Raji (cell line): ENCODE measurements around the gene WDR11.

Source experiments
- POLR2A ChIP-seq: IDR thresholded peaks from 2 replicates; pipeline ENCODE4 v1.6.1; 2011; ENCODE audit warnings: low read depth, low read length, control low read depth; ENCODE audit not compliant: insufficient read depth

The WDR11 gene

DNA sequence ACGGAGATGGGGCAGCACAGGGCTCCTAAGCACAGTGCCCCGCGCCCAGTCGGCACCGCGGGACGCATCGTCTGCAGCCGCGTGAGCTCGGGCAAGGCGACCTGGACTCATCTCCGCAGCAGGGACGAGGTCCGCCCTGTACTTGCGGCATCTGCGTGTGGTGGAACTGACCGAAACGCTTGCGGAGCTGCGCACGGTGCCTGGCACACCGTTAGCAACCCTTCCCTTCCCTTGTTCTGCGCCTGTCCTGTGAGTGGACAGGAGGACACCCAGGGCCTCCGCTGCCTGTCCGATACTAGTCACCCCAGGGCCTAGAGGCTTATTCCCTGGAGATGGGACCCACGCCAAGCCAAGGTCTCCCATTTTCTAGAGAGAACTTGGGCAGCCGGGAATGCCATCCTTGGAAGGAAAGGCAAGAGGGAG is 98.5 kb downstream of the WDR11 start:
- no peak for TF ChIP-seq POLR2A

DNA sequence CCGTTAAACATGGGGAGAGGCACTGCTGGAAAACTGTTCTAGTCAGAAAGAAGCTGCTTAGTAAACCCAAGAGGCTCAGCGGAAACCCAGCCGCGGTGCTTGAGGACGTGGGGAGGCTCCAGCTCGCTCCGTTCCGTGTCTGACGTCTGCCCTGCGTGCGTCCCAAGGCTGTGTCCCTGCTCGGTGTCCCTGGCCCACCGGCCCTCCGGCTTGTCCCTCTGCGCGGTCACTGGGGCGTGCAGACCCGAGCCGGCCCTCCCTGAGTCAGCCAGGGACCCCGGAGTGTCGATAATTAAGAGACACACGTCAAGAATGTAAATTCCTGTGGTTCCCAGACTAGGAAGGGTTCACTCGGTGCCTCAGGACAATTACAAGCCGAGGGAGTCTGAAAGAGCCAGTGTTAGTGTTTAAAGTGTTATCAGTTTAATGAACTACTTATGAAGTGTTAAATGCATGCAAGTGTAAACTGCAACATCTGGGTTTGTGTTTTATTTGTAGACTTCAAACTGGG is 98.9 kb downstream of the WDR11 start:
- TF ChIP-seq POLR2A = no peak

DNA sequence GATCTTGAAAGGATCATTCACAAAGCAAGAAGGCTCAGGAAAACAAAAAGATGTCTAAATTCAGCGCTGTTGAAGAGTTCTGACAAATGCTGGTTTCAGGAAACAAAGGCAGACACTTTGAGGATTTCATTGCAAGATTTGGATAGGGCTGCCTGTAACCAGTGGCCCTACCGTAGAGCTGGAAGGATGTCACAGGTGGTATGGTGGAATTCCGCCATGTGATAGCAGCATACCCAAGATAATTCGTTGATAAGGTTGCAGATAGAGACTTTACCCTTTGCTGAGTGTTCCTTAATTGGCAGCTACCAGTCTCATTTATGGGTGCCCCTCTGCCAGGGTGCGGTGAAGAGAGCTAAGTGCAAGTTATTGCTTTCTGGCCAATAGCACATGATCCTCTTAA is 100.1 kb downstream of the WDR11 start:
- no peak for TF ChIP-seq POLR2A

DNA sequence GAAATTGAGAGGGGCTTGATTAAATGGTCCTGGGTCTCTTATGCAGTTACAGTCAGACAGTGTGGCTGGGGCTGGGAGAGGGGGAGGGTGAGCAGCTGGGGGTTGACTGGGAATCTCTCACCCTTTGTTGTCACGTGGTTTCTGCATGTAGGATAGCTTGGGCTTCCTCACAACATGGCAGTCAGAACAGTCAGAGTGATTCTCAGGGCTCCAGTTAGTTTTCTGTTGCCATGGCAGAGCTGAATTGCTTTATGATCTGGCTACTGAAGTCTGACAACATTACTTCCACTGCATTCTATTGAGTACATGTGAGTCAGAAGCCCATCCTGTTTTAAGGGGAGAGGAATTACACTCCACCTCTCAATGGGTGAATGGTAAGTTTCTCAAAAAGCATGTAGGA is 102.7 kb downstream of the WDR11 start:
- TF ChIP-seq POLR2A = no peak
